HPDE6-E6E7 (cell line): ENCODE data around the gene CAMTA1.
A peak's percentile ranks its signal among the peaks of the same experiment; 100 is the strongest.

Experiments used
- DNase-seq: peaks from one replicate; pipeline ENCODE4 v3.0.0; 2011; ENCODE audit warnings: missing footprints; ENCODE audit errors: extremely low spot score

CAMTA1 gene

DNA sequence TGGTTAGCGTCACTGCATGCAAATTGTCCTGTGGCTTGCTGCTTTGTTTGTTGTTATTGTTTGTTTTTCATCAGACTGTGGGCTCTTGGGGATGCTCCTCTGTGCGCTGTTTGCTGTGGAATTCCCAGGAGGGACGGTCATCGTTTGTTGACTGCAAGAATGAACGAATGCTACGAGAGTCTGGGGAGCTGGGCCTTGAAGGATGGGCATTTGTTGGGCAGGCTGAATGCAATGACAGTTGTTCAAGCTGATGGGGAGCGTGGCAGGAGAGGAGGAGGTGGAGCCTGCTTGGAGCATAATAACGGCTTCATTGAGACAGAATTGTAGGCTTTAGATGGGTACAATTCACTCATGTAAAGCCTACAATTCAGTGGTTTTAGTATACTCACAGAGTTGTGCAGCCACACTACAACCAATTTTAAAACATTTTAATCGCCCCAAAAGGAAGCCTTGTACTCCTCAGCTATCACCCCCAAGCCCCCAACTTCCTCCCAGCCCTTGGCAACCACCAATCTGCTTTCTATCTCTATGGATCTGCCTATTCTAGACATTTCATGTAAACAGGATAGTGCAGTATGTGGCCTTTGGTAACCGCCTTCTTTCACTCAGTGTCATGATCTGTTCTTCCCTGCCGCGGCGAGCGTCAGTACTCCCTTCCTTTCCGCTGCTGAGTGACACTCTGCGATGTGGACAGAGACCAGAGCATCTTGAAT lies 190.2 kb downstream of the CAMTA1 start:
- DNase-seq, result no peak

DNA sequence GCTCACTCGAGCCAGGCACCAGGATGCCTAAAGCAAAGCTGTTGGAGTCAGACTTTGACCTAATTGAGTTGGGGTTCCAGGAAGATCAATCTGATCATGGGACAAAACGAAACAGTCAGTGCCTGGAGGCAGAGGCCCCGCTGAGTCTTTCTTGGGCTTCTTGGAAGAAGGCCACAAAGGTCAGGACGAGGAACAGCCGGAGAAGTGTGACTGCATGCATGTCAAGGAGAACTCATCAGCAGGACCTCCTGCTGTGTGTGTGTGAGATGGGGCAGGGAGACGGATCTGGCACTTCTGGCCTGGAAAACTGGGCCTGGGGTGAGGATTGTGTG lies 190.8 kb downstream of the CAMTA1 start:
- no peak for DNase-seq

DNA sequence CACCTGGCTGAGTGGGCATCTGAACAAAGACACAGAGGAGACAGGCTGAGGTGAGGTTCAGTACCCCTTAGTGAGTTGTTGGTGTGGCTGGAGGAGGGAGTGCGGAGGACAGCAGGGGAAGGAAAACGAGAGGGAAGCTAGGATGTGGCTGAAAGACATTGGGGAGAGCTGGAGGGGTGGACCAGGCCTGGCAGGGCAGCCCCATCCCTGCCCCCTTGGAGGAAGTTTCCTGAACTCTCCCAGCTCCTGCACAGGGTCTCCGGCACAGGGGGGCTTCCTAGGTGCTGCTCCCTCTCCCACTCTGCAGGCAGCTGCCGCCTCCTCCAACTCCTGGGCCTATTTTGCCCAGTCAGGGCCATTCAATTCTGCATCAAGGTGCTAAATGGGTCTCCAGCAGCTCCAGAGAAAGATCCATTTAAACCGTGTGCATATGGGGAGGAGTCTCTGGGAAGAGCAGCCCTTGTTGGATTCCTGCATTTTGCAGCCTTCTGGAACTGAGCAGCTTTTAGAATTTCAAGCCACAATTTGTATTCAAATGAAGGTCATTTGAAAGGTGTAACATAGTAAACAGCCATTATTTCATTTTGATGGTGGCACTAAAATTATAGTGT lies 193.9 kb downstream of the CAMTA1 start:
- DNase-seq, result no peak

DNA sequence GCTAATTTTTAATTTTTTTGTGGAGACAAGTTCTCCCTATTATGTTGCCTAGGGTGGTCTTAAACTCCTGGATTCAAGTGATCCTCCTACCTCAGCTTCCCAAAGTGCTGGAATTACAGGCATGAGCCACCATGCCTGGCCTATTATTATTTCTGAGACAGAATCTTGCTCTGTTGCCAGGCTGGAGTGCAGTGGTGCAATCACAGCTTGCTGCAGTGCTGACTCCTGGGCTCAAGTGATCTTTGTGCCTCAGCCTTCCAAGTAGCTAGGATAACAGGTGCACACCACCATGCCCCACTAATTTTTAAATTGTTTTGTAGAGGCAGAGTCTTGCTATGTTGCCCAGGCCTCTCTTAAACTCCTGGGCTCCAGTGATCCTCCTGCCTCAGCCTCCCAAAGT lies 196.3 kb downstream of the CAMTA1 start:
- no peak for DNase-seq

DNA sequence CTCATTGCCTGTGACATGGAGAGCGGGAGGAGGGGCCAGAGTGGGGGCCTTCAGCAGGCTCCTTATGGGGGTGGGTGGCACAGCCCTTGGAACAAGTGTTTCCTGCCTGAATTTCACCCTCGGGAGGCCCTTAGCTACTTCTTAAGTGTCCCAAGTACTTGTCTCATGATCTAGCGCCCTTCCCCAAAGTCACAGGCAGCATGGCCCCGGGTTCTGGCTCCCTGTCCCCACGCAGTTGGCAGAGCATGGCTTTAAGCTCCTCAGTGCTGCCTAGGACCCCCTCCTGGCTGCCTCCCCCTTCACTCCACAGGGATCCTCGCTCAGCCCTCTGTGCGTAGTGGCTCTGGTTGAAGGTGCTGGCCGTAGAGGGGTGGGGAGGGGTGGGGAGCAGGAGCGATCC lies 197.2 kb downstream of the CAMTA1 start:
- no peak for DNase-seq

DNA sequence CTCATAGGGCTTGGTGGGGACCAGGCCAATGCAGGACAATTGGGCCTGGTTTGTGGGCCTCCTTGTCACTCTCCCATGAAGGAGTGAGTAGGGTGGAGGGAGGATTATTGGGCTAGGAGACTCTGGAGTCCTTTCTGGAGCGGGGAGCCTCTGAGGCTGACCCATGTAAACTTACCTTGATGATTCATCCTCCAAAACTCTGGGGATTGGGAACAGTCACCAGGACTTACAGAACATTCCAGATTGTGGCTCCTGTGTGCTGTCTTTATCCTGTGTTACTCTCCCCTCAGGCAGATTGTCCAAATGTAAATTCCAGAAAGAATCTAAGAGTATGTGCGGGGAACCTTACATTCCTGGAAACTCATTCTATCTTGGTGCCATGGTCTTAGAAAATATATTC lies 197.6 kb downstream of the CAMTA1 start:
- DNase-seq, result no peak

DNA sequence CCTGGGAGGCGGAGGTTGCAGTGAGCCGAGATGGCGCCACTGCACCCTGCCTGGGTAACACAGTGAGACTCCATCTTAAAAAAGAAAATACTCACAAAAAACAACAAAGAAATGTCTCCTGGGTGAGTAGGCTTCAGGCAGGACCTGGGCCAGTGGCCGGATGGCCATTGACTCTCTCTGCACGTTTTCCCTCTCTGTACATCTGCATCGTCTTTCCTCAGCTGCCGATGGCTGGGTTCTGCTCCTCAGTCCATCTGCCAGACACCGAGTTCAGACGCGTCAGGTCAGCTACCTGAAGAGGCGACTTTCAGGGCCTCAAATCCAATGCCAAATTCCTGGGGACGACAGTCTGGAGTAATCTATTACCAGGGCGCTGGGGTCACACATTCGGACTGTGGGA lies 199.3 kb downstream of the CAMTA1 start:
- DNase-seq, result no peak

DNA sequence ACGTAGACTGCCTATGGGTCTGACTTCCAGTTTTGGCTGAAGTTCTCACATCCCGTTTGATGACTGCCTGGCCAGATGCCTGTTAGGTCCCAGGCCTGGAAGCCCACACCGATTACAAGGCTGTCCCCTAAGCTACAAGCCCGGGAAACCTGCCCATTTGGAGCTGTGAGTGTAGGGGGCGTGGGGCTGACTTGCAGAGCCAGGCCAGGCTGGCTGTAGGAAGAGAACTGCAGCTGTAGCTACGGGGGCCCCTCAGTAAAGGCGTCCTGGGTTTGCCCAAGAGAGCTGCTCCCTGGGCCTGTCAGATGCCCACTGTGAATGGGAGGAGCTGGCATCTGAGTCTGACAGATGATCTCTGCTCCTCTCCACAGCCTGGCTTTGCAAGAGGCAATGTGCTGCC lies 199.7 kb downstream of the CAMTA1 start:
- no peak for DNase-seq

DNA sequence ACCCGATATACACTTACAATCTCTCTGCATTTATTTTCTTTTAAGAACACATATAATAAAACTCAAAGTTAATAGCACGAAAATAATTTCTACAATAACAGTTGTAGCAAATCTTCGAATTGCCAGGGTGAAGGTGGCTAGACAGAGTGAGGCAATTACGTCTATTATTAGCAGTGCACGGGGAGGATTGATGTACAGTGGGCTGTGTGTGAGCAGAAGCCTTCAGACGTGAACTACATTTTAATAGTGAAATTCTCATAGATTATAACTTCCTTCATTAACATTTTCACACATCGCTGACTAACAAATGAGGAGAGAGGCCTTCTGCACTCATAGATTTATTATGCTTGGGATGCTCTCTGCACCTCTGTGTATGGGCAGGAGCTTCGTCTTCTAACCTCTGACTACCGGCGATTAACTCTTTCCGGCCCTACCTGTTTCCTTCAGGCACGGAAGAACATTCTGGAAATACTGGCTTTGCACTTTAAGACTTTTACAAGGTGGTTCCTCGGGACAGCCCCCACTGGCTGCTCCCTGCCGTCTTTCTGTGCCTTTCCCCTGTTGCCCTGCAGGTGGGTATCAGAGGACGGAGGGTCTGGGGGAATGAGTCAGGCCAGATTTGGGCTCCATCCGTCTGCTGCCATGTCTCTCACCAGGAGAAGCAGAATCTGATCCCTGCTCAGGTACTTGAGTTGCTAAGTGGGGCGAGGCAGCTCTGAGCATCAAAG lies 200.5 kb downstream of the CAMTA1 start:
- DNase-seq, result no peak

DNA sequence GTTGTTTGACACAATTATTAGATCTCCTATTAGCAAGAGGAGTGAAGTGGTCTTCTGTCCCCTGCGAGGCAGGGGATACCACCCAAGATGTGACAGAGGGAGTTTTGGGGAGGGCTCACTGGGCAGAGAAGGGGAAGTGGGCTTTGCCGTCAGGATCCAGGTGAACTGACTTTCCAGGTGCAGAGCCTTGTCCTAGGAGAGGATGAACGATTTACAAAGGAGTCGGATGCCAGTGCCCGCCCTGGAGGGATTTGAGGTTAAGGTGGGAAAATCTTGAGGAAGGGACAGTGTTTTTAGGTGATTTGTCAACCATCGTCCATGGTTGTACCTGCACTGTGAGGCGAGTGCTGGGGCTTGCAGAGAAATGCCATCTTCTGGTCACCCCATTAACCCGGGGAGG lies 201.0 kb downstream of the CAMTA1 start:
- DNase-seq, result no peak

DNA sequence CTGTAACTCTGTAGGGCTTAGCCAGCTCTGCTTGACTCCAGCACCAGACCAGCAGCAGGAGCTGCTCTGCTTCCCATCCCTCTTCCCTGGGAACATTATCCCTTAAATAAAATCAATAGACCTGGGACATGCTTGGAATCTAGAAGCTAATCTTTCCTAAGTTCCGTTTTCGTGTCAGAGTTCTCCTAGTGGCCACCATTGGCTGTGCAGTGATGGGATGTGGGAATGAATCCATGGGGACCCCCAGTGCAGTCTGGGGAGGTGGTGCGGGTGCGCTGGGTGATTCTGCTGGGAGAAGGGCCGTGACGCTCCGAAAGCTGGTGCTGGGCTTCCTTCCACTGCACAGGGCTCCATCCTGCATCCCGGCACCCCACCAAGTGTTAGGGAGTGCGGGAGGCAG lies 202.7 kb downstream of the CAMTA1 start:
- no peak for DNase-seq

DNA sequence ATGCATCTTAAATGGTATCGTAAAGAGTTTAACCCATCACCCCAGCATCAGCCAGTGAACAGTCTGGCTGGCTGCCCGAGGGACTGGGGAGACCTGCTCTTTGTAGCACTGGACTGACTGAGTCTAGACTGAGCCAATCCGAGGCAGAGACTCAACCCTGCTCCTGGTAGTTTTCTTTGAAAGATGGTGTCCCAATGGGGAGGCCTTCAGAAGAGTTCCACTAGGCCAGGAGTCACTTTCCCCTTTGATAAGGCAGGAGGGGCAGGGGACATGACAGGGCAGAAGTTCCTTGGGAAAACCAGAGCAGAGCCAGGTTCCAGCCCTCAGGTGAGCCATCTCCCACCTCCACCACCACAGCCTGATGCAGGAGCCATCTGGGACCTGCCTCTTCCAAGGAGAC lies 203.5 kb downstream of the CAMTA1 start:
- DNase-seq, result no peak

DNA sequence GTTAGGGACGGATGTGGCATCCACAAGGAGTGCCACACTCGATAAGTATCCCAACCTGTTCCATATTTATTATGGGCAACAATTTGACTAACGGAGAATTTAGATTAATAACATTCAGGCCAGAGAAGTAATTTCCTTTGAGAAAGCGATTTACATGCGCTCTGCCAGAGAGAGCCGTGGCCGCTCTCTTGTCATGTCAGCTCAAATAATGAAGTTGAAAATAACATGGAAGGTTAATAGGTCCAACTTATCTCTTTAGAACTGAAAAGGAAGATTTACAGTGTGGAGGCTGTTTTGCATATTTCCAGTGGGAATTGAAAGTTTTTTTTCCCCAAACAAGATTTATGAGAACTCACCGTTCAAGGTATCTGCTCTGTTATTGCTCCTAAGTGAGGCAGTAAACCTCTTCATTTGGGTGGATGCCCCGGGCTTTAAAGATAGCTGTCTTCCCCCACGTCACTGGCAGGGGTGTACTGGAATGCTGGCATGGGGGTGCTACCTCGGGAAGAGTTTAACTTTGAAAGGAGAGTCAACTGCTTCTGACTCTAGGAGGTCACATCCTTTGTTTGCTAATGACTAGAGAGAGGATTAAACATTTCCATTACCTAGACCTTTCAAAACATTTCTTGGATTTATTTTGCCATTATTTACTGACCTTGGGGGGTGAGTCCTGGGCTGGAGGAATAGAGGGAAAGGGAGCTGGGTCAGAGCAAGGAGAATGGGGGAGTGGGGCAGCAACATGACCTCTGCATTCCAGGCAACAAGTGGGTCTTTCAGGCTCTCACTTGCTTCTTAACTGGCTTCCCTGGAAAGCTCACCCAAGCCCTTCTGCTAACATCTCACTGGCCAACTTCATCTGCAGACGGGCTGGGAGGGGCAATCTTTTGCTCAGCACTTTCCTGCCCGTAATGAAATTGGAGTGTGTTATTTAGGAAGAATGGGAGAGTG lies 204.2 kb downstream of the CAMTA1 start:
- DNase-seq, result no peak

DNA sequence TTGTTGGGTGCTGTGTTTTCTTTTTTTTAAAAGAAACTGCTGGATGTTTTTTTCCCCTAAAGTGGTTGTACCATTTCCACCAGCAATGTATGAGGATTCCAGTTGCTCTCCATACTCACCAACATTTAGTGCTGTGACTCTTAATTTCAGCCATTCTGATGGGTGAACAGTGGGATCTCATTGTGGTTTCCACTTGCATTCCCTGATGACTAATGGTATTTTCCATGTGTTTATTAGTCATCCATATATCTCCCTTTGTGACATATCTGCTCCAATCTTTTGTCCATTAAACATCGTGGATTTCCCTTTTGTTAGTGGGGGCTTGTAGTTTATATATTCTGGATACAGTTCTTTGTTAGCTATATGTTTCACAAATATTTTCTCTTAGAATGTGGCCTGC lies 206.0 kb downstream of the CAMTA1 start:
- no peak for DNase-seq

DNA sequence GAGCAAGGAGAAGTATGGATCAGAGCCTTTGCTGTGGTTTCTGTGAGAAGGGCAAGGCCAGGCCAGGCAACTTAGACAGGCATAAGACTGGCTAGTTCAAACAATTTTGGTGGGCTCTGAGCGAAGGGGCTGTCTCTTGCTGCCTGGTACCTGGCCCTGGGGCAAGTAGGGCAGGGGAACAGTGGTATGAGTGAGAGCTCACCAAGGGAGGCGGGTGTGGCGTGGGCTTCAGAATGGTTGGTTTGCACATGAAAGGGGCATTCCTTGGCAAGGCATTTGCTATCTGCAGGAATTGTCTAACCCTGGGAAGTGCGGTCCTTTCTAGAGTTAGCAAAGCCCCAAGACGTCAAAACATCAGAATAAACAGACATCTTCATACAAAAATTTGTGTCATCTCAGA lies 210.5 kb downstream of the CAMTA1 start:
- DNase-seq, result no peak

DNA sequence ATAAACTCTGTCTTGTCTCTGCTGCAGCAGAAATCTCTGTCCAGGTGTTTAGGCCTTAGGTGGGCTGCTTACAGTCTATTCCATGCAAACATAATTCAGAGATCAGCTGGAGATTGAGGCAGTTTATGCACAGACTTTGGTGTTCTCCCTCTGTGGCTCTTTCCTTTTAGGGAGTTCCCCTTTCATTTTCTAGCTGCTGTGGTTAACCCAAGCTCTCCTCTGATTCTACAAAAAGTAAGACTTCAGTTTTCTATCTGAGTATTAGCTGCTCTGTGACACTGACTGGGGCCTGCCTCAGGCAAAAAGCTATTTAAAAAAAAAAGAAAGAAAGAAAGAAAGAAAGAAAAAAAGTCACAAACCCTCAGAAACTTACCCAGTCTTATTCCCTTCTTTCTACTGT lies 211.1 kb downstream of the CAMTA1 start:
- no peak for DNase-seq

DNA sequence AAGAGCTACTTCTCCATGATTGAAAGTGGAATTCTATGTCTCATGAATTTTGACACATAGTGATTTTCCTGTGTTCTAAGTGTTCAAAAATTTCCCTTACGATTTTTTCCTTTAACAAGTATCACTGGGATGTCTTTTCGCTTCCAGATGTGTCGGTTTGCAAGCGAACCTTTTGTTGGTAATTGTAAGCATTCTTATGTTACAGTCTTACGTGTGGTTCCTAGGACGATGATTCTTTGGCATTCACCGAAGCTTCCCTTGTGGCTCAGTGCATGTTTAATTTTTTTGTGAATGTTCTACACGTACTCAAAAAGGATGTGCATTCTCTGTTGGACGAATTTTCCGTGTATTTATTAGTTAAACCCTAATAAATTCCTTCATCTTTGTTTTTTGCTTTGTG lies 211.6 kb downstream of the CAMTA1 start:
- DNase-seq, result no peak

DNA sequence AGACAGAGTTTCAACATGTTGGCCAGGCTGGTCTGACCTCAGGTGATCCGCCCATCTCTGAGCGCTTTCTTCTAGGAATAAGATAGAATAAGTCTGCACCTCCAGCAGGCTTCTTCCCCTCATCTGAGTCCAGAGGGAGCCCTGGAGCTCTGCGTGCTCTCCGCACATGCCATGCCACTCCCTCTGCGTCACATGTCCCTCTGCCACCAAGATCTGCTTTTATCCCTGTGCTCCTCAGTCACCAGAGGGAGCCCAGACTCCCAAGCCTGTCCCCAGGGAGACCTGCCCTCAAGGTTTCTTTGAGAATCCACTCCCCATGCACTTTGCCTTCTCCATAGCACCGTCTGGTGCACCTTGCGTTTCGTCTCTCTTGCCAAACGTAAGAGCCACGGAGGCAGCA lies 213.0 kb downstream of the CAMTA1 start:
- no peak for DNase-seq

DNA sequence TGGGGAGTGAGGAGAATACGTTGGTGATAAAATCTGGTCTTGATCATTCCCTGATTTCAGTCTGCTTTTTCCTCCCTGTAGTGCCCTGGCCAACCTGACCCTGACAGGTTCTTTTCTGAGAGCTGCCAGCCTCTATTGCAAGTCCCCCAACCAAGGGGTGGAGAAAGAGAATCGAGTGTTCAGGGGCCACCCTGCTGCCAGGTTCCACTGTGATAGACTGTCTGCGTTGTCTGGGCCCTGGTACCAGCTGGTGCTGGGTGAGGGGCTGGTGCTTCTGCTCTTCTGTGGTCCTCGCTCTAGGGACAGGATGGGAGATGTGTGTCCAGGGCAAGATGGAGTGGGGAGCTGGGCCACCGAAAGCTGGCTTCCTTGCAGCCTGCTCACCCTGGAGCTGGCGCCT lies 214.6 kb downstream of the CAMTA1 start:
- no peak for DNase-seq

DNA sequence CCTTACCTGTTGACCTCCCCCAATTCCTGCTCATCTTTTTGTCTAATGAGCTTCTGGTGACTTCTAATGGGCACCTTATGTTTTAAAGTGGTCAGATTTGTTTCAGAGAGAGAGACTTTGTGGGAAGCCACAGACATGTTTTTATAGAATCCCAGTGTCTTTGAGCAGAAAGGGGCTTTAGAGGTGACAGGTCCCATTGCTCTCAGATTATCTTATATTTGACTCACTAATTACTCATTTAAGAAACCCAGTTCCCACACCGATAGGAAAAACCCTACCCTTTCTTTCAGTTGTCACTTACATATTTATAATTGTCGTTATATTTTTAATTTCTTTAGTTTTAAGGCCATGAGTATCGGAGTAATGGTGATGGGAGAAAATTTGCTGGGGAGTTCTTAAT lies 215.5 kb downstream of the CAMTA1 start:
- DNase-seq, result no peak

DNA sequence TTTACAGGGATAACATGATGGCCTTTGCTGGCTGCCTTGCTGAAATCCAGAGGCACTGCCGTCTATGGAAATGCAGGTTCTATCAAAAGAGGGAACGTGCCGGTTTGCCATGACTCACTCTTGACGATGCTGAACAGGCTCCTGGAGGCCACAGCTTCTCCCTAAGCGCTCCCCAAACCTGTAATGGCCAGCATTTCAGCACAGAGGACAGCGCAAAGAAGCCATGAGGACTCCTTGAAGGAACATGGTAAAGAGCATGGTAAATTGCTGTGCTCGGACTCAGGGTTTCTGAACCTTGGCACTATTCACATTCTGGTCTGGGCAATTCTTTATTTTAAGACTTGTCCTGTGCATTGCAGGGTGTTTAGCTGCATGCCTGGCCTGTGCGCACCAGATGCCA lies 217.5 kb downstream of the CAMTA1 start:
- no peak for DNase-seq

DNA sequence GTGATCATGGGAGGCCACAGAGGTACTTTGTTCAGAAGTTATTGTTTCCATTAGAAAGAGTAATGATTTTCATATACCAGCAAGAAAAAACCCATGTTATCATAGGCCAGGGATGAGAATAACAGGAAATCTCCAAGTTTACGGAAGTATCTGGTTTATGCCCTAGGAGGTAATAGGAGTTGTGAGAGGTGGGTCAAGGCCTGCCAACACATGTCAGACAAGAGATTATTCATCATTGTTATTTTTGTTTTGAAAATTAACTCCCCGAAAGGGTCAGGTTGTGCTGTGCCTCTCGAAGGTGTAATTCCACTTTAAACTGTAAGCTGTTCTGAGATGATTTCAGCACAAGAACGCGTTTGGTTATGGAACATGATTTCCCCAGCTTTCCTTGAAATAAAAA lies 218.4 kb downstream of the CAMTA1 start:
- DNase-seq, result peak; percentile 68
